Cardiac muscle cell (in vitro differentiated cells and primary cell): ENCODE data around the gene PLEKHG3. TPM values are rescaled to one million over a fixed set of nuclear protein-coding genes. Genes with fewer than 3 reads are reported as not detected.

Experiments used
- DNase-seq, 2 donors: peaks; one replicate each; pipeline versions ENCODE4 v3.0.0 to v3.0.0-alpha.2; 2010 to 2017; ENCODE audit warnings: low read depth in 1 of 2, low spot score in 1 of 2
- H3K27ac ChIP-seq: fragments of 200-600 bp; sonication (generic); 2 replicates; pipeline ENCODE4 v1.5.1; 2016
- H3K27me3 ChIP-seq: fragments of 200-600 bp; sonication (generic); 2 replicates; pipeline ENCODE4 v1.6.0; 2016; ENCODE audit warnings: control low read depth
- H3K36me3 ChIP-seq: fragments of 200-600 bp; sonication (generic); 2 replicates; pipeline ENCODE4 v1.5.1; 2016; ENCODE audit warnings: control low read depth
- H3K4me1 ChIP-seq: fragments of 200-600 bp; sonication (generic); 2 replicates; pipeline ENCODE4 v1.8.1; 2017; ENCODE audit warnings: low read depth, mild to moderate bottlenecking, mixed run types
- H3K4me3 ChIP-seq: fragments of 200-600 bp; sonication (generic); 2 replicates; pipeline ENCODE4 v1.5.1; 2016; ENCODE audit warnings: mild to moderate bottlenecking
- H3K9me3 ChIP-seq: fragments of 200-600 bp; sonication (generic); 2 replicates; pipeline ENCODE4 v1.5.1; 2017; ENCODE audit warnings: low read depth, mild to moderate bottlenecking, control low read depth
- CTCF ChIP-seq: IDR thresholded peaks from 2 replicates; pipeline ENCODE4 v1.5.1; 2012; ENCODE audit warnings: low read depth, mild to moderate bottlenecking, low read length
- polyA plus RNA-seq: library from polyadenylated mRNA; unstranded; fragments of >200 nt; fragmentation: Nextera tagmentation; extraction: Ambion mirVana; gene quantifications from 2 replicates; pipeline ENCODE4 v1.2.1, GENCODE V29; 2016
- total RNA-seq: library from RNA; depleted of rRNA; stranded (reverse); fragments of >200 nt; gene quantifications from 2 replicates; pipeline ENCODE4 v1.2.3, GENCODE V29; 2016

PLEKHG3 gene
- total and polyA plus RNA-seq, 2 experiments from 2014 or later: 19.2 to 72.2 TPM

- peaks cover 9% of the 10 kb centered on the region for H3K36me3 ChIP-seq
Observed at GRCh38 chr14:64747327-64747726, 43.1 kb downstream of the PLEKHG3 start.

DNA sequence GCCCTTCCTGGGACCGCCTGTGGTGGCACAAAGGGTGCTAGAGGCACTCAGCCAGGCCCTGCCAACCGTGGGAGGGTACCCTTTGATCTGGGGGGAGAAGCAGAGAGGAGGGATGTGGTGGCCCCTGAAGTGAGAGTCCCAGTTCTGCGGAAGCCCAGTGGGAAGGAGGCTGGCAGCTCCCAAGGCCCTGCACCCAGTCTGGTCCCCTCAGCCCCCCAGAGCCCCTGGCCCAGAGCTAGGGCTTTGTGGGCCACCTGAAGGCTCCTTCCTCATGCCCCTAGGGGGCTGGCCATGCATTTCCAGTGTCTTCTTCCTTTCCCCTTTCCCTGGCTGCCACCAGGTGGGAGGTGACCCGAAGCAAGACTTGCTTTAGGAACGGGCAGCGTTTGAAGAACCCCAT is 44.3 kb downstream of the PLEKHG3 start:
- Histone ChIP-seq H3K27ac (no peak overlapping the region), H3K27me3 (no peaks in the 10 kb centered on the region), H3K36me3 (no peaks in the 10 kb centered on the region), H3K4me3 (no peak overlapping the region), H3K4me1 (peaks cover 7% of the 10 kb centered on the region), H3K9me3 (no peaks in the 10 kb centered on the region)
- DNase-seq: no peak
- no peak for TF ChIP-seq CTCF

More at GRCh38 chr14:64747327-64747726, 43.1 kb downstream of the PLEKHG3 start:
- no peak for DNase-seq
- Histone ChIP-seq H3K4me1 (peaks cover 7% of the 10 kb centered on the region), H3K4me3 (no peak overlapping the region), H3K27ac (no peak overlapping the region), H3K9me3 (no peaks in the 10 kb centered on the region), H3K27me3 (no peaks in the 10 kb centered on the region)
- TF ChIP-seq CTCF: no peak

DNA sequence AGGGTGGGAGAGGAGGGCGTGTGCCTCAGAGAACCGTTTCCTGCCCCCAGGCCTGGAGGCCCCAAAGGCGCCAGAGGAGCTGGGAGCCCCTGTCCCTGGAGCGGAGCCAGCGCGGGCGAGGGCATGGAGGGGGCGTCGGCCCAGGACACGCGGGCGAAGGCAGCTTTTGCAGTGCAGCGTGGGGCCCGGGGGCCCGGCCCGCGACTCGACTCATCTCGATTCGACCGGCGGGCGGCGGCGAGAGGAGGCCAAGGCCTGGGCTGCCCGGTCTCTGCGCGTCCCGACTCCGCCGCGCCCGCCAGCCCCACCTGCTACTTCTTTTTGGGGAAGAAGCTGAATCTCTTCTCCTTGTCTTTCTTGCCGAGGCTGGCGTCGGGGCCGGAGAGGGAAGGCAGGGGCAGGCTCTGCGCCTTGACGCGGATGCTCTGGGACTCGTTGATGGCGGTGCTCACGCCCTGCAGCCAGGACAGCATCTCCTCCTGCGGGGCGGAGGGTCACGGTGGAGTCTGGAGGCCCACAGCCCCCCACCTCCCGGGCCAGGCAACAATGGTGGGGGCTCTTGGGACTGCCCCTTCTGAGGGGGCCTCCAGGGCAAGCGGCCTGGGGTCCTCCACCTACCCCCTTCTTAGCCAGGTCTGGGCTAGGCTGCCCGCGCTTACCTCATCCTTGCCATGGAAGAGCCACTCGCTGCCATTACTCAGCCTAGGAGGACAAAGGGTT is 44.9 kb downstream of the PLEKHG3 start:
- DNase-seq: no peak
- Histone ChIP-seq H3K4me3 (no peak overlapping the region), H3K9me3 (no peaks in the 10 kb centered on the region), H3K4me1 (peaks cover 7% of the 10 kb centered on the region), H3K27ac (no peak overlapping the region), H3K36me3 (no peaks in the 10 kb centered on the region), H3K27me3 (no peaks in the 10 kb centered on the region)
- TF ChIP-seq CTCF: no peak

DNA sequence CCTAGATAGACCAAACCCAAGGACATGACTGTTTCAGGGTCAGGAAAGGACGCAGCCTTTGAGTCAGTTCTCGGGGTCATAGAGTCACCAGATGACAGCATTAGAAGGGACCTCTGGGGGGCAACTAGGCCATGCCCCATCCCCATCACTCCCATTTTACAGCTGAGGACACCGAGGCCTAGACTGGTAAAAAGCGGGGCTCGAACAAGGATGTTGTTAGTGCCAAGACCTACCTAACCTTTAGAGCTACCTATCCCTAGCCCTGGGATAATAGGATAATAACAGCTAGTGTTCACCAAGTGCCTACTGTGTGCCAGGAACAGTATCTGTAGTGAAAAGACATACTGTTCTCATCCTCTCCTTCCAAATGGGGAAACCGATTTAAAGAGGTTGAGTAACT is 48.7 kb downstream of the PLEKHG3 start:
- H3K4me3 ChIP-seq: no peak overlapping the region
- no peaks in the 10 kb centered on the region for H3K36me3 ChIP-seq
- H3K4me1 ChIP-seq: peaks cover 4% of the 10 kb centered on the region
- TF ChIP-seq CTCF: no peak
- no peak overlapping the region for H3K27ac ChIP-seq
- H3K9me3 ChIP-seq: no peaks in the 10 kb centered on the region
- DNase-seq: no peak
- no peaks in the 10 kb centered on the region for H3K27me3 ChIP-seq

- Histone ChIP-seq H3K27ac (no peak overlapping the region), H3K4me3 (no peak overlapping the region), H3K36me3 (no peaks in the 10 kb centered on the region), H3K4me1 (peaks cover 8% of the 10 kb centered on the region), H3K27me3 (no peaks in the 10 kb centered on the region), H3K9me3 (no peaks in the 10 kb centered on the region)
- no peak for DNase-seq
- no peak for TF ChIP-seq CTCF
Observed at GRCh38 chr14:64753374-64753773, 49.1 kb downstream of the PLEKHG3 start.
